KMS-11 (cell line): ENCODE data around the gene KIF25.

Experiments
- H2AFZ ChIP-seq: fragments of 200-600 bp; sonication (generic); 2 replicates; pipeline ENCODE4 v1.6.1; 2016; ENCODE audit warnings: antibody characterized with exemption, mixed run types, low read depth
- H3K27ac ChIP-seq: fragments of 200-600 bp; sonication (generic); 2 replicates; pipeline ENCODE4 v1.6.1; 2016; ENCODE audit warnings: mild to moderate bottlenecking, mixed run types
- H3K27me3 ChIP-seq: fragments of 200-600 bp; sonication (generic); 2 replicates; pipeline ENCODE4 v1.6.1; 2017; ENCODE audit warnings: mild to moderate bottlenecking, low read depth, mixed run types, moderate library complexity; ENCODE audit not compliant: insufficient read depth
- H3K36me3 ChIP-seq: fragments of 200-600 bp; sonication (generic); 2 replicates; pipeline ENCODE4 v1.6.1; 2017; ENCODE audit warnings: mild to moderate bottlenecking, mixed run types; ENCODE audit not compliant: insufficient read depth
- H3K4me1 ChIP-seq: fragments of 200-600 bp; sonication (generic); 2 replicates; pipeline ENCODE4 v1.6.1; 2016; ENCODE audit warnings: mild to moderate bottlenecking, low read depth, mixed run types; ENCODE audit not compliant: poor library complexity, severe bottlenecking
- H3K4me2 ChIP-seq: fragments of 200-600 bp; sonication (generic); 2 replicates; pipeline ENCODE4 v1.7.0; 2016; ENCODE audit warnings: mild to moderate bottlenecking, mixed run types
- H3K4me3 ChIP-seq: fragments of 200-600 bp; sonication (generic); IDR thresholded peaks from 2 replicates; pipeline ENCODE4 v1.6.1; 2017; ENCODE audit warnings: low read depth, low read length, mixed read lengths; ENCODE audit not compliant: insufficient read depth
- H3K79me2 ChIP-seq: fragments of 200-600 bp; sonication (generic); 2 replicates; pipeline ENCODE4 v1.6.1; 2016; ENCODE audit warnings: low read depth, mixed run types; ENCODE audit not compliant: insufficient read depth
- H3K9ac ChIP-seq: fragments of 200-600 bp; sonication (generic); 2 replicates; pipeline ENCODE4 v1.6.1; 2016; ENCODE audit warnings: mild to moderate bottlenecking, mixed run types
- H4K20me1 ChIP-seq: fragments of 200-600 bp; sonication (generic); 2 replicates; pipeline ENCODE4 v1.6.1; 2016; ENCODE audit warnings: mild to moderate bottlenecking, mixed run types; ENCODE audit not compliant: insufficient read depth
- CTCF ChIP-seq: fragments of 200-600 bp; sonication (generic); conservative IDR thresholded peaks from 2 replicates; pipeline ENCODE4 v1.6.1; 2017; ENCODE audit warnings: low read depth, mild to moderate bottlenecking, antibody characterized with exemption, low read length, moderate library complexity, mixed read lengths

KIF25 gene

GRCh38 chr6:168043193-168043847 lies 45.8 kb downstream of the KIF25 start:
- Histone ChIP-seq H3K36me3 (no peaks in the 10 kb centered on the region), H3K27me3 (no peaks in the 10 kb centered on the region)

GRCh38 chr6:168043848-168044415 lies 46.5 kb downstream of the KIF25 start:
- H3K4me2 ChIP-seq: no peak overlapping the region
- H4K20me1 ChIP-seq: no peaks in the 10 kb centered on the region
- no peak overlapping the region for H3K4me3 ChIP-seq
- no peak overlapping the region for H3K27ac ChIP-seq
- no peak overlapping the region for H3K9ac ChIP-seq
- H3K27me3 ChIP-seq: no peaks in the 10 kb centered on the region
- no peak for TF ChIP-seq CTCF
- no peaks in the 10 kb centered on the region for H3K4me1 ChIP-seq
- no peaks in the 10 kb centered on the region for H3K36me3 ChIP-seq
- no peak overlapping the region for H2AFZ ChIP-seq
- no peaks in the 10 kb centered on the region for H3K79me2 ChIP-seq

More at GRCh38 chr6:168043193-168043847, 45.8 kb downstream of the KIF25 start:
- no peak overlapping the region for H2AFZ ChIP-seq
- H3K4me2 ChIP-seq: no peak overlapping the region
- no peak overlapping the region for H3K27ac ChIP-seq
- no peak overlapping the region for H3K9ac ChIP-seq
- no peak overlapping the region for H3K4me3 ChIP-seq
- H3K4me1 ChIP-seq: no peaks in the 10 kb centered on the region
- no peak for TF ChIP-seq CTCF
- no peaks in the 10 kb centered on the region for H3K79me2 ChIP-seq
- no peaks in the 10 kb centered on the region for H4K20me1 ChIP-seq

GRCh38 chr6:168044521-168045130 lies 47.2 kb downstream of the KIF25 start:
- no peak for TF ChIP-seq CTCF
- Histone ChIP-seq H3K79me2 (no peaks in the 10 kb centered on the region), H3K4me2 (no peak overlapping the region), H3K9ac (no peak overlapping the region), H3K4me1 (no peaks in the 10 kb centered on the region), H3K4me3 (no peak overlapping the region), H3K36me3 (no peaks in the 10 kb centered on the region), H2AFZ (no peak overlapping the region), H3K27me3 (no peaks in the 10 kb centered on the region), H3K27ac (no peak overlapping the region), H4K20me1 (no peaks in the 10 kb centered on the region)

- no peak overlapping the region for H3K9ac ChIP-seq
- no peak overlapping the region for H3K27ac ChIP-seq
- H2AFZ ChIP-seq: no peak overlapping the region
- H3K36me3 ChIP-seq: no peaks in the 10 kb centered on the region
- H3K79me2 ChIP-seq: no peaks in the 10 kb centered on the region
- no peaks in the 10 kb centered on the region for H4K20me1 ChIP-seq
- no peak for TF ChIP-seq CTCF
- no peaks in the 10 kb centered on the region for H3K27me3 ChIP-seq
- H3K4me3 ChIP-seq: no peak overlapping the region
- no peaks in the 10 kb centered on the region for H3K4me1 ChIP-seq
- H3K4me2 ChIP-seq: no peak overlapping the region
Measured at GRCh38 chr6:168045141-168045691, 47.7 kb downstream of the KIF25 start.
